Neutrophil (primary cell): ENCODE measurements around the gene ADGRG3.

Experiments used
- H3K27ac ChIP-seq: fragments of 200-600 bp; sonication (generic); 2 replicates; pipeline ENCODE4 v1.5.1; 2016; ENCODE audit warnings: mild to moderate bottlenecking, moderate library complexity
- H3K27me3 ChIP-seq: fragments of 200-600 bp; sonication (generic); 2 replicates; pipeline ENCODE4 v1.6.0; 2016; ENCODE audit warnings: mild to moderate bottlenecking
- H3K36me3 ChIP-seq: fragments of 200-600 bp; sonication (generic); 2 replicates; pipeline ENCODE4 v1.5.1; 2017
- H3K4me1 ChIP-seq, 2 experiments: fragments of 200-600 bp in 1 of 2; sonication (generic) in 1 of 2; 1 replicate in 1 of 2; 2 replicates in 1 of 2; pipeline versions ENCODE4 v1.5.1 to v1.6.1; 2013 to 2016; ENCODE audit warnings: low read depth in 1 of 2, low read length in 1 of 2, mild to moderate bottlenecking in 1 of 2, moderate library complexity in 1 of 2; ENCODE audit not compliant: control insufficient read depth in 1 of 2, insufficient read depth in 1 of 2
- H3K4me3 ChIP-seq, 2 experiments: fragments of 200-600 bp in 1 of 2; sonication (generic) in 1 of 2; 1 replicate in 1 of 2; 2 replicates in 1 of 2; pipeline ENCODE4 v1.5.1; 2013 to 2016; ENCODE audit warnings: low read depth in 1 of 2, low read length in 1 of 2, mild to moderate bottlenecking in 1 of 2, moderate library complexity in 1 of 2
- H3K9me3 ChIP-seq: fragments of 200-600 bp; sonication (generic); 2 replicates; pipeline ENCODE4 v1.5.1; 2016
- CTCF ChIP-seq: fragments of 200-600 bp; sonication (generic); IDR thresholded peaks from 2 replicates; pipeline ENCODE4 v1.5.1; 2016; ENCODE audit warnings: antibody characterized with exemption

Gene ADGRG3

GRCh38 chr16:57626420-57627170, 41.5 kb upstream of the ADGRG3 start:
- H3K36me3 ChIP-seq, result no peaks in the 10 kb centered on the region
- TF ChIP-seq CTCF, result no peak
- no peaks in the 10 kb centered on the region for H3K9me3 ChIP-seq
- H3K27ac ChIP-seq, result no peak overlapping the region
- no peak overlapping the region for H3K4me3 ChIP-seq
- H3K27me3 ChIP-seq, result peaks cover 72% of the 10 kb centered on the region
- H3K4me1 ChIP-seq, result no peaks in the 10 kb centered on the region

- no peaks in the 10 kb centered on the region for H3K36me3 ChIP-seq
- no peaks in the 10 kb centered on the region for H3K4me1 ChIP-seq
- no peak for TF ChIP-seq CTCF
- no peak overlapping the region for H3K27ac ChIP-seq
- H3K27me3 ChIP-seq, result peaks cover 79% of the 10 kb centered on the region
- H3K9me3 ChIP-seq, result no peaks in the 10 kb centered on the region
- no peak overlapping the region for H3K4me3 ChIP-seq
Observed at GRCh38 chr16:57627184-57627871, 40.8 kb upstream of the ADGRG3 start.

GRCh38 chr16:57628008-57628781, 39.9 kb upstream of the ADGRG3 start, which contains the start of gene ADGRG1:
ADGRG1 (plus strand) TSS chr16:57628630; CDS start chr16:57650288, 21,658 bp downstream.
- Histone ChIP-seq H3K9me3 (no peaks in the 10 kb centered on the region), H3K4me3 (no peak within 1 kb of the TSS), H3K36me3 (no peaks in the 10 kb centered on the region), H3K27me3 (peaks cover 88% of the 10 kb centered on the region), H3K27ac (no peak within 1 kb of the TSS), H3K4me1 (no peaks in the 10 kb centered on the region)
- no peak for TF ChIP-seq CTCF

GRCh38 chr16:57628783-57629293, 39.3 kb upstream of the ADGRG3 start:
- H3K27ac ChIP-seq, result no peak overlapping the region
- no peak for TF ChIP-seq CTCF
- H3K9me3 ChIP-seq, result no peaks in the 10 kb centered on the region
- H3K27me3 ChIP-seq, result peaks cover 90% of the 10 kb centered on the region
- no peaks in the 10 kb centered on the region for H3K4me1 ChIP-seq
- no peak overlapping the region for H3K4me3 ChIP-seq
- H3K36me3 ChIP-seq, result no peaks in the 10 kb centered on the region

- Histone ChIP-seq H3K27me3 (peaks cover 91% of the 10 kb centered on the region), H3K9me3 (no peaks in the 10 kb centered on the region), H3K4me1 (no peaks in the 10 kb centered on the region), H3K27ac (no peak overlapping the region), H3K4me3 (no peak overlapping the region), H3K36me3 (no peaks in the 10 kb centered on the region)
- no peak for TF ChIP-seq CTCF
Observed at GRCh38 chr16:57629516-57630406, 38.3 kb upstream of the ADGRG3 start.
